Measurements from ENCODE around the gene NDST3. TPM values are rescaled to one million over a fixed set of nuclear protein-coding genes. Genes with fewer than 3 reads are reported as not detected.

Gene NDST3
- total RNA-seq, 1 donor from 2014 or later, result 1.5 TPM

DNA sequence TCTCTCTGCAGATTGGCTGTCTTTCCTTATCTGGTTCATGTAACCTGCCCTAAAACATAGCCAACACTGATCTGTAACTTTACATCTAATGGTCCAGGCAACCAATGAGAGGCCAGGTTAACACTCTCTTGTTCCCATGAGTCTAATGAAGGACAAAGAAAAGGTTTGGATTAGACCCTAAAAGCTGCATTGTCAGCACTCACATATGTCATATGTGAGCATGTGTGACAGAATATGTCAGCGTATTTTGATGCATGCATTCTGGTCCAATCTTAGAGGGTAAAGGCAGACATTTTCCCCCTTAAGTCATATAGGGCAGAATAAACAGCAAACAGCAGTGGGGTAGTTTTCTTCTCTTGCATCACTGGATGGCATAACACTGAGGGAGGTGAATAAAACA, 3.7 kb downstream of the NDST3 start:
- Mint-ChIP-seq H3K9me3 (no peaks in the 10 kb centered on the region), H3K4me1 (ENCODE audit: unreplicated experiment) (peaks cover 5% of the 10 kb centered on the region), H3K27me3 (peaks cover 9% of the 10 kb centered on the region), H3K4me3 (no peak overlapping the region), H3K36me3 (no peaks in the 10 kb centered on the region), H3K27ac (no peak overlapping the region)
- DNase-seq (ENCODE audit: extremely low spot score, unreplicated experiment), result no peak
- TF ChIP-seq, protein P1, sequence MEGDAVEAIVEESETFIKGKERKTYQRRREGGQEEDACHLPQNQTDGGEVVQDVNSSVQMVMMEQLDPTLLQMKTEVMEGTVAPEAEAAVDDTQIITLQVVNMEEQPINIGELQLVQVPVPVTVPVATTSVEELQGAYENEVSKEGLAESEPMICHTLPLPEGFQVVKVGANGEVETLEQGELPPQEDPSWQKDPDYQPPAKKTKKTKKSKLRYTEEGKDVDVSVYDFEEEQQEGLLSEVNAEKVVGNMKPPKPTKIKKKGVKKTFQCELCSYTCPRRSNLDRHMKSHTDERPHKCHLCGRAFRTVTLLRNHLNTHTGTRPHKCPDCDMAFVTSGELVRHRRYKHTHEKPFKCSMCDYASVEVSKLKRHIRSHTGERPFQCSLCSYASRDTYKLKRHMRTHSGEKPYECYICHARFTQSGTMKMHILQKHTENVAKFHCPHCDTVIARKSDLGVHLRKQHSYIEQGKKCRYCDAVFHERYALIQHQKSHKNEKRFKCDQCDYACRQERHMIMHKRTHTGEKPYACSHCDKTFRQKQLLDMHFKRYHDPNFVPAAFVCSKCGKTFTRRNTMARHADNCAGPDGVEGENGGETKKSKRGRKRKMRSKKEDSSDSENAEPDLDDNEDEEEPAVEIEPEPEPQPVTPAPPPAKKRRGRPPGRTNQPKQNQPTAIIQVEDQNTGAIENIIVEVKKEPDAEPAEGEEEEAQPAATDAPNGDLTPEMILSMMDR (conservative IDR thresholded peaks at IDR 0.05), result no peak

DNA sequence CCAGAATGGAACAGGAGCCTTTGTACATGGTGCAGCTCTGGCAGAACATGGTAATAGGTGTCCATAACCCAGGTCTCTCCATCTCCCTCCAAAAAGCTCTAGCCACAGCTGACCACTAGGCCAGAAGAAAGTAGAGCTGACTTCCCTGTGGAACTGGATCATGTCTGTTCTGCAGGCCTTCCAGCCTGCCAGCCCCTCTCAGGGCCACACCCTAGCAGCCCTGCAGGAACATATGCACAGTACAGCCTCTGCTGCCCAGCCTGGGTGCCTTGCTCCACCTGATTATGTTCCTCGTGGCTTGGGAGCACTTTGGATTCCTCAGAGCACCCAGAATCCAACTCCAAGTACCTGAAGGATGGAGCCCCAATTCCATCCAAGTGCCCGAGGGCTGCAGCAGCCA, 12.0 kb downstream of the NDST3 start:
- Mint-ChIP-seq H3K9me3 (peaks cover 12% of the 10 kb centered on the region), H3K4me3 (no peak overlapping the region), H3K27me3 (no peaks in the 10 kb centered on the region), H3K36me3 (no peaks in the 10 kb centered on the region), H3K27ac (no peak overlapping the region), H3K4me1 (ENCODE audit: unreplicated experiment) (no peaks in the 10 kb centered on the region)
- TF ChIP-seq, protein P1 (conservative IDR thresholded peaks at IDR 0.05), result no peak
- DNase-seq (ENCODE audit: extremely low spot score, unreplicated experiment), result no peak

DNA sequence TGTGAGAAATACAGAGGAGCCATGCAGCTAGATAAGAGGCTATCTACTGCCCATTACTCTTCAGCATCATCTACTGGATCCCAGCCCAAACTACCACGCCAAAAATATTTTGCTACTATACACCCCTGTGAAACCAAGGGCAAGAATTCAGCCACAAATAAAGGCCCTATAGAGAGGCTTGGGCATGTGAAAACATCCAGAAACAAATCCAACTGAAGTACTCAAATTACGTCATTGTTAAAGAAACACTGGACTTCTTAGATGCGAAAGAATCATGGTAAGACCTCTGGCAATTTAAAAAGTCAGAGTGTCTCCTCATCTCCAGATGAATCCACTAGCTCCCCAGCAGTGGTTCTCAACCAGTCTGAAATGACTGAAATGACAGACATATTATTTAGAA, 12.8 kb downstream of the NDST3 start:
- no peak for DNase-seq (ENCODE audit: extremely low spot score, unreplicated experiment)
- Mint-ChIP-seq H3K9me3 (peaks cover 15% of the 10 kb centered on the region), H3K27me3 (no peaks in the 10 kb centered on the region), H3K4me3 (no peak overlapping the region), H3K4me1 (ENCODE audit: unreplicated experiment) (no peaks in the 10 kb centered on the region), H3K36me3 (no peaks in the 10 kb centered on the region), H3K27ac (no peak overlapping the region)
- TF ChIP-seq, protein P1 (conservative IDR thresholded peaks at IDR 0.05), result no peak

DNA sequence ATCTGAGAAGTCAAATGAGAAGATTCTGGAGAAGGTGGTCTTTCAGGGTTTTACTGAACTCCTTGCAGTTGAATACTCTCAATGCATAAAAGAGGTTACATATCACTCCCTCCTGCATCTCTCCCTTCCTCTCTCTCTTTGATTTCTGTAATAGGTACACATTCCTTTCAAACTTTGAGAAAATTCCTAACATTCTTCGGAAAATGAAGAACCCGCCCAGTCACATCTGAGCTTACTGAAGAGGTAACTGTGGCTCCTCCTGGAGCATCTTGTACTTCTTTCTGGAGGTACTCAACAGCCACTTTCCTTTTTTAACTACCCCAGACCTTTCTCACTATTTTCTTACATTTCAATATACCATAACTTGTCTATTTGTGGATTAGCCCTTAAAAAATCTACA, 24.7 kb downstream of the NDST3 start:
- no peak for DNase-seq (ENCODE audit: extremely low spot score, unreplicated experiment)
- Mint-ChIP-seq H3K4me3 (no peak overlapping the region), H3K36me3 (no peaks in the 10 kb centered on the region), H3K4me1 (ENCODE audit: unreplicated experiment) (no peaks in the 10 kb centered on the region), H3K27me3 (no peaks in the 10 kb centered on the region), H3K27ac (no peak overlapping the region), H3K9me3 (peaks cover 4% of the 10 kb centered on the region)
- TF ChIP-seq, protein P1 (conservative IDR thresholded peaks at IDR 0.05), result no peak

DNA sequence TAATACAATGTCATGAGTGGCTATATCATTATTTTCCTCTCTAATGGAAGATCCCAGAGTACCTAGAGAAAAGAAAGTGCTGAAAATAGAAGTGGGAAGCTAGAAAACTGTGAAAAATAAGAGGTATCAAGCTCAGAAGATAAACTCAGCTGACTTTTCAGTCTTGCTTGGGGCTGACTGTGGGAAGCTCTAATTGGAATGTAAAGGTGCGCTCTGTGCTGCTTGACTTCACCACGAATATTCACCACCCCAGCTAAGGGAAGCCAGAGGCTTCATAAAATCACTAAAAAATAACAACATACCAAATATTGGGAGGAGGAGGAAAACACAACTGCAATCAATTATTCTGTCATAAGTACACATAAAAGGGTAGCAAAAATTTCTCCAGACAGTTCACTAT, 25.1 kb downstream of the NDST3 start:
- Mint-ChIP-seq H3K36me3 (no peaks in the 10 kb centered on the region), H3K4me1 (ENCODE audit: unreplicated experiment) (no peaks in the 10 kb centered on the region), H3K4me3 (no peak overlapping the region), H3K27me3 (no peaks in the 10 kb centered on the region), H3K9me3 (peaks cover 4% of the 10 kb centered on the region), H3K27ac (no peak overlapping the region)
- TF ChIP-seq, protein P1 (conservative IDR thresholded peaks at IDR 0.05), result no peak
- no peak for DNase-seq (ENCODE audit: extremely low spot score, unreplicated experiment)
